Measurements from ENCODE around the gene TNIK. TPM values are rescaled to one million over a fixed set of nuclear protein-coding genes. Genes with fewer than 3 reads are reported as not detected.

Gene TNIK
- total RNA-seq, 1 donor from 2014 or later, result 1.5 TPM

DNA sequence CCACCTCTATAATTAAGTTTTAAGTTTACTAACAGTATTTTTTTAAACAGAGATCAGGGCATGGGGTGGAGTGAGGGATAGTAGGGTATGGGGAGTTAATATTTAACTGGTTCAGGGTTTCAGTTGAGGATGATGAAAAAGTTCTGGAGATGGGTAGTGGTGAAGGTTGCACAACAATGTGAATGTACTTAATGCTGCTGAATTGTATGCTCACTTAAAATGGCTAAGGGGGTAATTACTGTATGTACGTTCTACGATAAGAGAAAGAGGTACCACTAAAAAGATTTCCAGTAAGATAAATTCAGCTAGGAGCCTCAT, 101.4 kb downstream of the TNIK start:
- Mint-ChIP-seq H3K27me3 (ENCODE audit: unreplicated experiment) (peaks cover 1% of the 10 kb centered on the region), H3K4me3 (ENCODE audit: unreplicated experiment) (no peak overlapping the region), H3K9me3 (ENCODE audit: unreplicated experiment) (no peaks in the 10 kb centered on the region), H3K4me1 (ENCODE audit: low read depth, unreplicated experiment) (no peaks in the 10 kb centered on the region), H3K36me3 (ENCODE audit: unreplicated experiment) (no peaks in the 10 kb centered on the region), H3K27ac (ENCODE audit: unreplicated experiment) (no peak overlapping the region)
- TF ChIP-seq CTCF (IDR thresholded peaks at IDR 0.05; ENCODE audit: partially characterized antibody, unreplicated experiment), result no peak
- DNase-seq, result no peak

GRCh38 chr3:171358181-171358880, 101.9 kb downstream of the TNIK start:
- Mint-ChIP-seq H3K27me3 (ENCODE audit: unreplicated experiment) (peaks cover 1% of the 10 kb centered on the region), H3K36me3 (ENCODE audit: unreplicated experiment) (no peaks in the 10 kb centered on the region), H3K27ac (ENCODE audit: unreplicated experiment) (no peak overlapping the region), H3K4me3 (ENCODE audit: unreplicated experiment) (no peak overlapping the region), H3K9me3 (ENCODE audit: unreplicated experiment) (no peaks in the 10 kb centered on the region), H3K4me1 (ENCODE audit: low read depth, unreplicated experiment) (no peaks in the 10 kb centered on the region)
- DNase-seq, result no peak
- TF ChIP-seq CTCF (IDR thresholded peaks at IDR 0.05; ENCODE audit: partially characterized antibody, unreplicated experiment), result no peak

DNA sequence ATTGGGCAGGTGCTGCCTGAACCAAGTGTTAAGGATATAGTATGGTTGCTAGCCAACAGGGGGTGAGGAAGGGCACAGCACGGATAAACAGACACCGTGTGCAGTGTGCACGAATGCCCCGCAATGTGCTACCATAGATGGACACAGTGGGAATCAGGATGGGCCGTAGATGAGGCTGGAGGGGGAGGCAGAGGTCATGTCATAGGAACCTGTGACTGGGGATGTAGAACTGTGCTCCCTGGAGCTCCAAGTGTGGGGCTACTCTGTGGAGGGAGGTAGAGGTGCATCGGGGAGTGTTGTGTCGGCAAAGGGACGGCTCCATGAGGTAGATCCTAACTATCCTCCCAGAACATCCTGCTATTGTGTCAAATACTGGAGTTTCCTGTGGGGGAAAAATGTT, 102.5 kb downstream of the TNIK start:
- TF ChIP-seq CTCF (IDR thresholded peaks at IDR 0.05; ENCODE audit: partially characterized antibody, unreplicated experiment), result no peak
- Mint-ChIP-seq H3K27ac (ENCODE audit: unreplicated experiment) (no peak overlapping the region), H3K4me1 (ENCODE audit: low read depth, unreplicated experiment) (no peaks in the 10 kb centered on the region), H3K9me3 (ENCODE audit: unreplicated experiment) (no peaks in the 10 kb centered on the region), H3K4me3 (ENCODE audit: unreplicated experiment) (no peak overlapping the region), H3K36me3 (ENCODE audit: unreplicated experiment) (no peaks in the 10 kb centered on the region), H3K27me3 (ENCODE audit: unreplicated experiment) (peaks cover 1% of the 10 kb centered on the region)
- no peak for DNase-seq

- Mint-ChIP-seq H3K27ac (ENCODE audit: unreplicated experiment) (no peak overlapping the region), H3K36me3 (ENCODE audit: unreplicated experiment) (no peaks in the 10 kb centered on the region), H3K4me3 (ENCODE audit: unreplicated experiment) (no peak overlapping the region), H3K27me3 (ENCODE audit: unreplicated experiment) (peaks cover 1% of the 10 kb centered on the region), H3K9me3 (ENCODE audit: unreplicated experiment) (no peaks in the 10 kb centered on the region), H3K4me1 (ENCODE audit: low read depth, unreplicated experiment) (no peaks in the 10 kb centered on the region)
- TF ChIP-seq CTCF (IDR thresholded peaks at IDR 0.05; ENCODE audit: partially characterized antibody, unreplicated experiment), result no peak
- no peak for DNase-seq
These were observed 104.0 kb downstream of the TNIK start for GRCh38 chr3:171356251-171356650.

DNA sequence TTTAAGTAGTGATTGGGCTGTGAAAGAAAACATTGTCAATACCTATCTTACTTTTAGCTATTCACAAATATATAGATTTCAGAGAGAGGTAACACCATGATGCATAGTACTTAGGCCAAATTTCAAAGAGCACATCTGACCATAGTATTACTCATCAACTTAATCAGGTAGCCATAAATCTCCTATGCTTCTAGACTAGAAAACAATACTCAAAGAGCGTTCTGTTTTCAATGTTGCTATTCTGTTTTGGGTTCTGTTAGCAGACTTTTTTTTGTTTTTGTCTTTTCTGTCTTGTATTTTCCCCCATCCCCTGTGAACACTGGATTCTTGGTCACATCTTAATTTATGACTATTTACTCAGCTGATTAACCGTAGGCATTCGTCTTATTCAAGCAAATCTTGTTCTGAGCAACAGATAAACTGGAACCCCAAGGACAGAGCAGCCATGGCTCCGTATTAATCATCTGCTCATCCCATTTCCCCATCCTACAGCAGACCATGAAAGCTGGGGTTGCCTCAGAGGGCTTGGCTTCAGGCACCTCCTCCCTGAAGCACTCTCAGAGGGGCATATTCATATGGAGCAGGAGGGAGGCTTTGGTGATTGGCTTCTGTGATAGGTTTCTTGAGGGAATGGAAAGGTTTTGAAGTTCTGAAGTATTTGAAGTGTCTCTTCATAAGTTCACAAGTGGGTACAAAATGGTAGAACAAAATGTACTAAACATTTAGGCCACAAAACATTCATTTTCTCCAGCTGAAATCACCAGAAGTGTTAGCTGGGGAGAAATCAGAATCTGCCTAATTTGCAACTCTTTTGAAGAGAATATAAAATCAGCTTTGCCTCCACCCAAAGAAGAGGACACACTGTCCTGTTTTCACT, 105.3 kb downstream of the TNIK start:
- H3K27ac Mint-ChIP-seq (ENCODE audit: unreplicated experiment), result no peak overlapping the region
- no peak overlapping the region for H3K4me3 Mint-ChIP-seq (ENCODE audit: unreplicated experiment)
- no peaks in the 10 kb centered on the region for H3K36me3 Mint-ChIP-seq (ENCODE audit: unreplicated experiment)
- no peak for DNase-seq
- H3K4me1 Mint-ChIP-seq (ENCODE audit: low read depth, unreplicated experiment), result no peaks in the 10 kb centered on the region
- H3K27me3 Mint-ChIP-seq (ENCODE audit: unreplicated experiment), result peaks cover 1% of the 10 kb centered on the region
- no peaks in the 10 kb centered on the region for H3K9me3 Mint-ChIP-seq (ENCODE audit: unreplicated experiment)
- no peak for TF ChIP-seq CTCF (IDR thresholded peaks at IDR 0.05; ENCODE audit: partially characterized antibody, unreplicated experiment)

Measured in glutamatergic neuron (in vitro differentiated cells).